ENCODE measurements around the gene ZNF628. TPM values are rescaled to one million over a fixed set of nuclear protein-coding genes. Genes with fewer than 3 reads are reported as not detected.
A peak's percentile ranks its signal among the peaks of the same experiment; 100 is the strongest.

Gene ZNF628
- total RNA-seq, 1 donor from 2014 or later: 15.8 TPM

DNA sequence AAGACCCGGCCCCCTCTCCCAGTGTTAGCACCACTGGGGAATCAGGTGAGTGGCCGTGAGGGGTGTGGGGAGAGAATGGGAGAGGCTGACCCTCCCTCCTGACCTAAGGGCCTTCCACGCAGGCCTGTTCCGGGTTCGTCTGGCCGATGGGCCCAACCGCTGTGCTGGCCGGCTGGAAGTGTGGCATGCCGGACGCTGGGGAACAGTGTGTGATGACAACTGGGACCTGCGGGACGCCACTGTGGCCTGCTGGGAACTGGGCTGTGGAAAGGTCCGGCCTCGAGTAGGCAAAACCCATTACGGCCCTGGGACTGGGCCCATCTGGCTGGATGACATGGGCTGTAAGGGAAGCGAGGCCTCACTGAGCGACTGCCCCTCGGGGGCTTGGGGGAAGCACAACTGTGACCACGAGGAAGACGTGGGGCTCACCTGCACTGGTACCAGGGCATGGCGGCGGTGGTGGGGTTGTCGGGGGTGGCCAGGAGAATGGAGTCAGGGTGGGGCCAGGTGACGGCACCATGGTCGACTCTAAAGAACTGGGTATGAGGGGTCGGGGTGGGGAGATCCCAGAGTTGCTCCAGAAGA lies 24.0 kb downstream of the ZNF628 start:
- TF ChIP-seq, protein P1, sequence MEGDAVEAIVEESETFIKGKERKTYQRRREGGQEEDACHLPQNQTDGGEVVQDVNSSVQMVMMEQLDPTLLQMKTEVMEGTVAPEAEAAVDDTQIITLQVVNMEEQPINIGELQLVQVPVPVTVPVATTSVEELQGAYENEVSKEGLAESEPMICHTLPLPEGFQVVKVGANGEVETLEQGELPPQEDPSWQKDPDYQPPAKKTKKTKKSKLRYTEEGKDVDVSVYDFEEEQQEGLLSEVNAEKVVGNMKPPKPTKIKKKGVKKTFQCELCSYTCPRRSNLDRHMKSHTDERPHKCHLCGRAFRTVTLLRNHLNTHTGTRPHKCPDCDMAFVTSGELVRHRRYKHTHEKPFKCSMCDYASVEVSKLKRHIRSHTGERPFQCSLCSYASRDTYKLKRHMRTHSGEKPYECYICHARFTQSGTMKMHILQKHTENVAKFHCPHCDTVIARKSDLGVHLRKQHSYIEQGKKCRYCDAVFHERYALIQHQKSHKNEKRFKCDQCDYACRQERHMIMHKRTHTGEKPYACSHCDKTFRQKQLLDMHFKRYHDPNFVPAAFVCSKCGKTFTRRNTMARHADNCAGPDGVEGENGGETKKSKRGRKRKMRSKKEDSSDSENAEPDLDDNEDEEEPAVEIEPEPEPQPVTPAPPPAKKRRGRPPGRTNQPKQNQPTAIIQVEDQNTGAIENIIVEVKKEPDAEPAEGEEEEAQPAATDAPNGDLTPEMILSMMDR (IDR thresholded peaks at IDR 0.05; ENCODE audit: insufficient read depth, low read length, poor library complexity, severe bottlenecking): no peak
- DNase-seq (ENCODE audit: low read depth): no peak
- Histone ChIP-seq H3K36me3 (ENCODE audit: control insufficient read depth, insufficient read depth, low read length) (peaks cover 2% of the 10 kb centered on the region), H3K27me3 (ENCODE audit: control insufficient read depth, insufficient read depth, low read length) (no peaks in the 10 kb centered on the region), H3K4me3 (ENCODE audit: low read depth, low read length) (no peak overlapping the region)

DNA sequence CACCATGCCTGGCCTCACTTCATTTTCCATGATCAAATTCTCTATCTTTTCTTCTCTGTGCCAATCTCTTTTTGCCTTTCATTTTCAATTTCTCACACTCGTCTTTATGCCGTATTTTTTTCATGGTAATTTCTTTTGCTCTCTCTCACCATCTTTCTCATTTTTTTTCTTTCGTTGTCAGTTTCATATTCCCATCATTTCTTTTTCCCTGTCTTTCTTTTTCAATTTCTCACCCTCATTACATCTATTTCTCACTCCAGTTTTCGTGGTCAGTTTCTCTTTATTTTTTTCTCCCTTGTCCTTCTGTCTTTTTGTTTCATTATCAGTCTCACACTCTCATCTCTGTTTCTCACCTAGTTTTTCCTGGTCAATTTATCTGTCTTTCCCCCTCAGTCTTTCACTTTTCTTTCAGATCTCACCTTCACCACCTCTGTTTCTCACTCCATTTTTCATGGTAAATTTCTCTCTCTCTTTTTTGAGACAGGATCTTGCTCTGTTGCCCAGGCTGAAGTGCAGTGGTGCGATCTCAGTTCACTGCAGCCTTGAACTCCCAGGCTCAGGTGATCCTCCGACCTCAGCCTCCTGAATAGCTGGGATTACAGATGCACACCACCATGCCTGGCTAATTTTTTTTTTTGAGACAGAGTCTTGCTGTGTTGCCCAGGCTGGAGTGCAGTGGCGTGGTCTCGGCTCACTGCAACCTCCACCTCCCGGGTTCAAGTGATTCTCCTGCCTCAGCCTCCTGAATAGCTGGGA lies 26.0 kb downstream of the ZNF628 start:
- TF ChIP-seq, protein P1 (IDR thresholded peaks at IDR 0.05; ENCODE audit: insufficient read depth, low read length, poor library complexity, severe bottlenecking): no peak
- Histone ChIP-seq H3K27me3 (ENCODE audit: control insufficient read depth, insufficient read depth, low read length) (no peaks in the 10 kb centered on the region), H3K36me3 (ENCODE audit: control insufficient read depth, insufficient read depth, low read length) (peaks cover 2% of the 10 kb centered on the region), H3K4me3 (ENCODE audit: low read depth, low read length) (no peak overlapping the region)
- no peak for DNase-seq (ENCODE audit: low read depth)

DNA sequence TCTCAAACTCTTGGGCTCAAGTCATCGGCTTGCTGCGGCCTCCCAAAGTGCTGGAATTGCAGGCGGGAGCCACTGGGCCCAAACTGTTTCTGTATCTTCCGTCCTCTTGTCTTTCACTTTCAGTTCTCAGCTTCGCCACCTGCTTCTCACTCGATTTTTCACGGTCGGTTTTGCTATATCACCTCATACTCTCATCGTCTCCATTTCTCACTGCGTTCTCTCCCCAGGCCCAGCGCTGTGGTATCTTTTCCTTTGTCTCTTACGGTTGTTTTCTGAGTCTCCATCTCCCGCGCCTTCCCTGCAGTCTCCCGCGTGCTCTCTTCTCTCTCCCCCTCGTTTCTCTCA lies 26.7 kb downstream of the ZNF628 start:
- no peak for DNase-seq (ENCODE audit: low read depth)
- Histone ChIP-seq H3K27me3 (ENCODE audit: control insufficient read depth, insufficient read depth, low read length) (no peaks in the 10 kb centered on the region), H3K4me3 (ENCODE audit: low read depth, low read length) (no peak overlapping the region), H3K36me3 (ENCODE audit: control insufficient read depth, insufficient read depth, low read length) (peaks cover under 1% of the 10 kb centered on the region)
- TF ChIP-seq, protein P1 (IDR thresholded peaks at IDR 0.05; ENCODE audit: insufficient read depth, low read length, poor library complexity, severe bottlenecking): no peak

DNA sequence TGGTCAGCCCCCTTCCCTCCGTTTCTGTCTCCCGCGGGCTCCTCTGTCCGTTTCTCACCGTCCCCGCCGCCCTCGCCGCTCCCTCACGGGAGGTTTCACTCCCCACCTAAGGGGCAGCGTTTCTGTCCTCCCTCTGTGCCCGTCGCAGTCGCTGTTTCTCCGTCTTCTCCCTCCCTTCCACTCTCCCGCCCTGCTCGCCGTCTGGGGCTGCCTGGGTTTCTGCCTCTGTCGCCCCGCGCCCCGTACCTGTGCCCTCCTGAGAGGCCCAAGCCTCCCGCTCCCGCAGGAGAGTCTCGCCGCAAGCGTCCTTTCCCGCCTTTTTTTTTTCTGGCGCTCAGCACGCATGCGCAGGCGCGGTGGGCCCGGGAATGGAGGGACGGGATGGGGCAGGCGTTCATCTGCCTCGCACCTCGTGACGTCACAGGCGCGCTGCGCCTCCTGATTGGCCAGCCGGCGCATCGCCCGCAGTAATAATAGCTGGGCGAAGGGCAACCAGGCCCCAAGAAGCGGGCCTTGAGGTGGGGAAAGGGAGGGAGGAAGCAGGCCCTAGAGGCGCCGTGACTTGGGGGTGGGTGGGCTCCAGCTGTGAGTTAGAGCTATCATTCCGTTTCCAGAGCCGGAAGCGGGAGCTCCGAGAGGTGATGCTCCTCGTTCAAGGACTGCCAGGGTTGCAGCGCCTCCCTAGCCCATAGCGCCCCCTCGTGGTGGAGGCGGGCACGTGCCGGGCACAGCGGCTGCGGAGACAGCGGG lies 27.3 kb downstream of the ZNF628 start:
- Histone ChIP-seq H3K36me3 (ENCODE audit: control insufficient read depth, insufficient read depth, low read length) (no peaks in the 10 kb centered on the region), H3K27me3 (ENCODE audit: control insufficient read depth, insufficient read depth, low read length) (no peaks in the 10 kb centered on the region), H3K4me3 (ENCODE audit: low read depth, low read length) (peak overlapping the region; percentile 38)
- no peak for DNase-seq (ENCODE audit: low read depth)
- TF ChIP-seq, protein P1 (IDR thresholded peaks at IDR 0.05; ENCODE audit: insufficient read depth, low read length, poor library complexity, severe bottlenecking): peak; percentile 99

DNA sequence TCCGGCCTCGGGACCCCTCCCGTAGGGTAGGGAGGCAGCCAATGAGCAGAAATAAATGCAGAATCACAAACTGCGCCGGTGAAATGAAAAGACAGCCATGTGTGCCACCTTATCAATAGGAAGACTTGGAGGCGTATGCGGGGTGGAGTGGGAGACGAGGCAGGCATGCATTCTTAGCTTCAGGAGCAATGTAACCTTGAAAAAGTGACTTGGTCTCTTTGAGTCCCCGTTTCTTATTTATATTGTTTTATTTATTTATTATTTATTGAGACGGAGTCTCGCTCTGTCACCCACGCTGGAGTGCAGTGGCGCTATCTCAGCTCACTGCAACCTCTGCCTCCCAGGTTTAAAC lies 27.8 kb downstream of the ZNF628 start:
- TF ChIP-seq, protein P1 (IDR thresholded peaks at IDR 0.05; ENCODE audit: insufficient read depth, low read length, poor library complexity, severe bottlenecking): no peak
- H3K27me3 ChIP-seq (ENCODE audit: control insufficient read depth, insufficient read depth, low read length): no peaks in the 10 kb centered on the region
- H3K4me3 ChIP-seq (ENCODE audit: low read depth, low read length): no peak overlapping the region
- H3K36me3 ChIP-seq (ENCODE audit: control insufficient read depth, insufficient read depth, low read length): no peaks in the 10 kb centered on the region
- no peak for DNase-seq (ENCODE audit: low read depth)

Data from kidney epithelial cell (primary cell).